PC-9 (cell line): ENCODE results near the gene OPHN1. TPM values are rescaled to one million over a fixed set of nuclear protein-coding genes. Genes with fewer than 3 reads are reported as not detected.

Experiments
- BruUV-seq: library from RNA; stranded (reverse); fragments of 400-500 nt; replicated peaks from 2 replicates; lab custom pipeline; 2021; lab: Mats Ljungman, UMichigan
- CTCF ChIA-PET: fragments of 300-600 bp; sonication (Branson Sonifier 250); formaldehyde crosslinking; loops from one replicate; lab custom pipeline; 2022; ENCODE audit warnings: antibody characterized with exemption; lab: Charles Lee
- POLR2A ChIA-PET: fragments of 300-600 bp; sonication (Branson Sonifier 250); formaldehyde crosslinking; loops from one replicate; lab custom pipeline; 2022; ENCODE audit warnings: antibody characterized with exemption; ENCODE audit not compliant: unreplicated experiment; lab: Charles Lee
- DNase-seq, 2 experiments: peaks; one replicate each; pipeline versions ENCODE4 v3.0.0 to v3.0.0-alpha.2; 2015 to 2022; ENCODE audit warnings: mixed read lengths in 1 of 2
- H2AFZ ChIP-seq: fragments of 200-600 bp; sonication (generic); 2 replicates; pipeline ENCODE4 v1.8.1; 2017; ENCODE audit warnings: antibody characterized with exemption
- H3F3A ChIP-seq: fragments of 200-600 bp; sonication (generic); 2 replicates; pipeline ENCODE4 v1.8.1; 2017; ENCODE audit warnings: antibody characterized with exemption, mild to moderate bottlenecking, low read depth; ENCODE audit not compliant: insufficient read depth
- H3K27ac ChIP-seq: fragments of 200-600 bp; sonication (generic); 2 replicates; pipeline ENCODE4 v1.6.1; 2016; ENCODE audit warnings: mixed run types
- H3K27me3 ChIP-seq: fragments of 200-600 bp; sonication (generic); 2 replicates; pipeline ENCODE4 v1.6.1; 2016; ENCODE audit warnings: low read depth, mixed run types; ENCODE audit not compliant: insufficient read depth
- H3K36me3 ChIP-seq: fragments of 200-600 bp; sonication (generic); 2 replicates; pipeline ENCODE4 v1.6.1; 2016; ENCODE audit warnings: low read depth, mixed run types
- H3K4me1 ChIP-seq: fragments of 200-600 bp; sonication (generic); replicated peaks from 2 replicates; pipeline ENCODE4 v1.6.1; 2016; ENCODE audit warnings: mixed run types; ENCODE audit not compliant: insufficient read depth
- H3K4me2 ChIP-seq: fragments of 200-600 bp; sonication (generic); 2 replicates; pipeline ENCODE4 v1.6.1; 2017; ENCODE audit warnings: mixed run types
- H3K4me3 ChIP-seq: fragments of 200-600 bp; sonication (generic); 2 replicates; pipeline ENCODE4 v1.6.1; 2016; ENCODE audit warnings: mixed run types
- H3K79me2 ChIP-seq: fragments of 200-600 bp; sonication (generic); 2 replicates; pipeline ENCODE4 v1.6.1; 2017; ENCODE audit warnings: low read depth, mixed run types
- H3K9me2 ChIP-seq: fragments of 200-600 bp; sonication (generic); 2 replicates; pipeline ENCODE4 v1.8.1; 2017; ENCODE audit warnings: mild to moderate bottlenecking; ENCODE audit not compliant: insufficient read depth
- H3K9me3 ChIP-seq: fragments of 200-600 bp; sonication (generic); 2 replicates; pipeline ENCODE4 v1.8.1; 2016; ENCODE audit warnings: low read depth; ENCODE audit not compliant: insufficient read depth
- H4K20me1 ChIP-seq: fragments of 200-600 bp; sonication (generic); 2 replicates; pipeline ENCODE4 v1.8.1; 2017; ENCODE audit not compliant: insufficient read depth
- EZH2 ChIP-seq: fragments of 200-600 bp; sonication (generic); IDR thresholded peaks from 2 replicates; pipeline ENCODE4 v1.8.0; 2017; ENCODE audit warnings: antibody characterized with exemption, low read depth
- intact Hi-C: fragments of 100-400 bp; cut with micrococcal nuclease; formaldehyde crosslinking; loops from one replicate; pipeline ENCODE4 v1.10.0; 2022; ENCODE audit not compliant: unreplicated experiment
- total RNA-seq: library from RNA; stranded (reverse); gene quantifications from 2 replicates; pipeline ENCODE4 v1.2.3, GENCODE V29; 2021
- TF ChIP-seq, protein P1 (sequence below): fragments of 200-600 bp; sonication (generic); conservative IDR thresholded peaks from 2 replicates; pipeline ENCODE4 v1.6.1; 2017; ENCODE audit warnings: mixed run types, antibody characterized with exemption, mild to moderate bottlenecking, moderate library complexity

OPHN1 gene
- total RNA-seq, 1 experiment from 2014 or later = 9.3 TPM

DNA sequence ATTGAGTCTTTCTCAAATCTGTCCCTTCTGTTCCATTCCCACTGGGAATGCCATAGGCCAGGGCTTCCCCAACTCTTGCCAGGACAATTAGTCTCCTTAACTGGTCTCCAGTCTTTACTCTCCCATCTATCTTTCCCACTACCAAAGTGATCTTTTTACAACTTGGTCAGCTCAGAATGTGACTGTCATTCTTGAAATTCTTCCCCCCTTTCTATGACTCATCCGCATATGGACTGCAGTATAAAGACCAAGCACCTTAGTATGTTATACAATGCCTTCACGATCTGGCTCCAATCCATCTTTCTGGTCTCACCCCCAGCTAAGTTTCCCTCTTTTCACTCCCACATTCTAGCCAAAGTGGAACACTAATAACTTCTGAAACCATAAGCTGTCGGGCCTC, 383.8 kb downstream of the OPHN1 start:
- intact Hi-C loops = no loop called here
- Histone ChIP-seq H3K27ac (no peak overlapping the region), H3K9me2 (no peaks in the 10 kb centered on the region), H3K4me3 (no peak overlapping the region), H3K4me2 (no peak overlapping the region), H3K36me3 (no peaks in the 10 kb centered on the region), H3K79me2 (no peaks in the 10 kb centered on the region), H3K27me3 (no peaks in the 10 kb centered on the region), H3F3A (no peaks in the 10 kb centered on the region), H4K20me1 (no peaks in the 10 kb centered on the region), H3K4me1 (no peaks in the 10 kb centered on the region), H2AFZ (no peak overlapping the region), H3K9me3 (no peaks in the 10 kb centered on the region)
- ChIA-PET POLR2A (no interaction called here), CTCF (no interaction called here)
- DNase-seq = no peak
- TF ChIP-seq EZH2 = no peak
- TF ChIP-seq, protein P1, sequence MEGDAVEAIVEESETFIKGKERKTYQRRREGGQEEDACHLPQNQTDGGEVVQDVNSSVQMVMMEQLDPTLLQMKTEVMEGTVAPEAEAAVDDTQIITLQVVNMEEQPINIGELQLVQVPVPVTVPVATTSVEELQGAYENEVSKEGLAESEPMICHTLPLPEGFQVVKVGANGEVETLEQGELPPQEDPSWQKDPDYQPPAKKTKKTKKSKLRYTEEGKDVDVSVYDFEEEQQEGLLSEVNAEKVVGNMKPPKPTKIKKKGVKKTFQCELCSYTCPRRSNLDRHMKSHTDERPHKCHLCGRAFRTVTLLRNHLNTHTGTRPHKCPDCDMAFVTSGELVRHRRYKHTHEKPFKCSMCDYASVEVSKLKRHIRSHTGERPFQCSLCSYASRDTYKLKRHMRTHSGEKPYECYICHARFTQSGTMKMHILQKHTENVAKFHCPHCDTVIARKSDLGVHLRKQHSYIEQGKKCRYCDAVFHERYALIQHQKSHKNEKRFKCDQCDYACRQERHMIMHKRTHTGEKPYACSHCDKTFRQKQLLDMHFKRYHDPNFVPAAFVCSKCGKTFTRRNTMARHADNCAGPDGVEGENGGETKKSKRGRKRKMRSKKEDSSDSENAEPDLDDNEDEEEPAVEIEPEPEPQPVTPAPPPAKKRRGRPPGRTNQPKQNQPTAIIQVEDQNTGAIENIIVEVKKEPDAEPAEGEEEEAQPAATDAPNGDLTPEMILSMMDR = no peak
- BruUV-seq = no TSS peak

DNA sequence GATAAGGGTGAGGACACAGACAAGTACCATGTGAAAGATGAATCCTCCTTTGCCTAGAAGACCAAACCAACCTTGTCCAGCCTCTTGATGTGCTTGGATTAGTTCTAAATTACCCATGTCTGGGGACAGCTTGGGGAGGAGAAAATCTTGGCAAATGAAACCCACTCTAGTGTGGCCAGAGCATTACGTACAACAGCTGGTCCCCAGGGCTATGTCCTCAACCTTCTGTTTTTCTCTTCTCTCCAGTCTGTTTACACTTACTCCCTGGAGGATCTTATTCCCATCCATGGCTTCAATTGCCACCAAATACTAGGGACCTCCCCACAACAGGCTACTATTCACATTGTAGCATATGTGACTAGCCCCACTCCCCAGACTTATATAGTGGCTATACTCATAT, 384.5 kb downstream of the OPHN1 start:
- H3K9me2 ChIP-seq = no peaks in the 10 kb centered on the region
- POLR2A ChIA-PET = no interaction called here
- intact Hi-C loops = no loop called here
- H2AFZ ChIP-seq = no peak overlapping the region
- H3K4me1 ChIP-seq = no peaks in the 10 kb centered on the region
- TF ChIP-seq, protein P1 = no peak
- no peaks in the 10 kb centered on the region for H3F3A ChIP-seq
- no peak overlapping the region for H3K27ac ChIP-seq
- DNase-seq = no peak
- H3K27me3 ChIP-seq = no peaks in the 10 kb centered on the region
- H3K79me2 ChIP-seq = no peaks in the 10 kb centered on the region
- no peaks in the 10 kb centered on the region for H3K9me3 ChIP-seq
- CTCF ChIA-PET = no interaction called here
- H4K20me1 ChIP-seq = no peaks in the 10 kb centered on the region
- H3K36me3 ChIP-seq = no peaks in the 10 kb centered on the region
- BruUV-seq = no TSS peak
- no peak overlapping the region for H3K4me2 ChIP-seq
- no peak overlapping the region for H3K4me3 ChIP-seq

DNA sequence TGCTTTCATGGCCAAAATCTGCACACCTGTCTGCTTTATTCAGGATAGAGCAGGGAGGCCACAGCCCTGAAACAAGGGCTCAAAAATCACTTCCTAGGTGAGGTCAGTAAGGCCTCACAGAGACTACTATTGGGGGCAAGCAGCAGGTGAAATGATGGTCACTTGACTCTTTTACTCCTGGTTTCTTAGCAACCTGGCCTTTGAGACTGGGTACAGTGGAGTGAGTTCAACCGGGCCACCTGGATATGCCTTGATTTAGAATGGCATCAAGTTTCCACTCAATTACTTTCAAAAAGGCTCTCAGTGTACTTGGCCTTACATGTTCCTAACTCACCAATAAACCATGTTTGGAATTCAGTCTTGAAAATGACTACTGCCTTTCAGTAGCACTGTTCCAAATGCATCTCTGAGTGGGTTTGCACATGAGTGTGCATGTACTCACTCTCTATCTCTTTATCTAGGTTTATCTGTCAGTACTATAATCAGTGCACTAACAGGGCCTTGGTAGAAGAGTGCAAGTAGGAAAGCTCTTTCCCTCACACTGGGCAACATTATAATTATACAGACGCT, 388.2 kb downstream of the OPHN1 start:
- TF ChIP-seq EZH2 = no peak
- TF ChIP-seq, protein P1 = no peak
- ChIA-PET CTCF (no interaction called here), POLR2A (no interaction called here)
- intact Hi-C loops = no loop called here
- no TSS peak for BruUV-seq
- Histone ChIP-seq H3F3A (no peaks in the 10 kb centered on the region), H3K4me1 (no peaks in the 10 kb centered on the region), H3K27ac (no peak overlapping the region), H3K9me3 (no peaks in the 10 kb centered on the region), H3K4me2 (no peak overlapping the region), H3K36me3 (no peaks in the 10 kb centered on the region), H3K79me2 (no peaks in the 10 kb centered on the region), H2AFZ (no peak overlapping the region), H3K27me3 (no peaks in the 10 kb centered on the region), H3K4me3 (no peak overlapping the region), H3K9me2 (no peaks in the 10 kb centered on the region), H4K20me1 (no peaks in the 10 kb centered on the region)
- DNase-seq = no peak
